T-helper 2 cell treated with Interferon-gamma antibody and Interleukin-4, amounts not matched to agents 5 μg/mL and 100 μg/mL, for 36 hours (primary cell): ENCODE results near the gene DAB2IP.

ENCODE experiments used
- DNase-seq: peaks from one replicate; pipeline ENCODE4 v3.0.0; 2021; ENCODE audit warnings: low spot score
- H3K27ac Mint-ChIP-seq: one replicate; pipeline ENCODE4 v1.8.0; 2021; ENCODE audit warnings: mild to moderate bottlenecking, mixed read lengths
- H3K27me3 Mint-ChIP-seq: one replicate; pipeline ENCODE4 v1.8.0; 2021; ENCODE audit warnings: low read depth, mixed read lengths
- H3K36me3 Mint-ChIP-seq: one replicate; pipeline ENCODE4 v1.8.0; 2021; ENCODE audit warnings: low read depth, mixed read lengths
- H3K4me1 Mint-ChIP-seq: one replicate; pipeline ENCODE4 v1.8.0; 2021; ENCODE audit warnings: low read depth, mixed read lengths
- H3K4me3 Mint-ChIP-seq: one replicate; pipeline ENCODE4 v1.8.0; 2022; ENCODE audit warnings: mild to moderate bottlenecking, moderate library complexity, mixed read lengths
- H3K9me3 Mint-ChIP-seq: one replicate; pipeline ENCODE4 v1.8.0; 2021; ENCODE audit warnings: mixed read lengths

The DAB2IP gene

DNA sequence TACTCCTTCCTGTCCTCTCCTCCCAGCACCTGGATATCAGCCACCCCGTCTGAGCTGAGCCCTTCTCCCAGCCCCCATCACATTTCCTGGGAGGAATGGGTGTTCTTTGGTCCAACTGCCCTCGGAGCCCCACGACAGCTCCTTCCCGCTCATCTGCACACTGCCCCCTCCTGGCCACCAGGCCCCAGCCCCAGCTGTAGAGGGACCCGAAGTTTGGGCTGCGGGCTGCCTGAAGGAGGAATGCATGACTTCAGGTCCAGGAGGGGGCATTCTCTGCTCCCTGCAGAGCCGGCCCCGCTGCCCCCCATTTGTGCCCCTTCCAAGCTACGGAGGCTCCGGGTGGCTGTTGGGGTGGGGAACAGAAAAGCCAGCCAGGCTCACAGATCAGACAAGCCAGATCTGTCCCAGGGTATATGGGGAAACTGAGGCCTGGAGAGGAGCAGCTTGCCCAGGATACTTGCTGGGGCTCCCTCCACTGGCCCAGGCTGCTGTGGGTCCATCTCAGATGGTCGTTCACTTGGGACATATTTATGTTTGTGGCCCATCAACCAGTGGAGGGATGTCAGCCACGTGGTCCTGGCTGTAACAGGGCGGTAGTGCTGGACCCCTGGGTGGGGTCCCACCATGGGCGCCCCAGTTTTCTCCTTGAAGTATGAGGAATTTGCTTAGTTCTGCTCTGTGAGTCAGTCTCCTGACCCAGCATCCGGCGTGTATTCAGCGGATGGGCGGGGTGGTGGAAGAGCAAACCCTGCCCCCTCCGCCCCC, 33.1 kb downstream of the DAB2IP start:
- H3K4me3 Mint-ChIP-seq: no peak overlapping the region
- no peaks in the 10 kb centered on the region for H3K4me1 Mint-ChIP-seq
- no peak for DNase-seq
- no peaks in the 10 kb centered on the region for H3K36me3 Mint-ChIP-seq
- H3K27me3 Mint-ChIP-seq: no peaks in the 10 kb centered on the region
- no peaks in the 10 kb centered on the region for H3K9me3 Mint-ChIP-seq
- no peak overlapping the region for H3K27ac Mint-ChIP-seq

DNA sequence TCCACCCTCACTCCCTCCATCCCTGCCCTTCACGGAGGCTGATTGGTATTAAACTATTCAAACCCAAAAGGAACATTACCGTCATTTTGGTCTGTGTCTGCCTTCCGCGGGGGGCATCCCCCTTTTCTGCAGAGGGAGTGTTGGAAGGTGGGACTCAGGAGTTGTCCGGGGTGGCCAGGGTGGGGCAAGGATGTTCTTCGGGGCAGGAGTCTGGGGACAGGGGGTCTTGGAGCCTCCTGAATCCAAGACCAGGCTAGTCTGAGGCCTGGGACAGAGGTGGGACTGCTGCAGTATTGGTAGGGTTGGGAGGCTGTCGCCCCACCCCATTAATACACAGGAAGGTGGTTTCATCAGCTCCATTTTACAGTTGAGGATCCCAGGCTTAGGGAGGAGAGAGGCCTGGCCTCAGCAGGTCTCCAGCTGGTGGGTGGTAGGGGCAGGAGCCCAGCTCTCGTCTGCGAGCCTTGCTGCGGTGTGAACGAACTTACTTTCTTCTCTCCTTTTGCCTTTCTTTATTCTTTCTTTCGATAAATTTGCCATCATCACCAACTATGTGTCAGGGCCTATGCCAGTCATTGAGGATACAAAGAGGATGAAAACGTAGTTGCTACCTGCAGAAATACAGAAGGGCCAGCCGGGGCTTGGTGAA, 33.8 kb downstream of the DAB2IP start:
- Mint-ChIP-seq H3K4me1 (no peaks in the 10 kb centered on the region), H3K27me3 (no peaks in the 10 kb centered on the region), H3K27ac (no peak overlapping the region), H3K4me3 (no peak overlapping the region), H3K9me3 (no peaks in the 10 kb centered on the region), H3K36me3 (no peaks in the 10 kb centered on the region)
- DNase-seq: no peak

DNA sequence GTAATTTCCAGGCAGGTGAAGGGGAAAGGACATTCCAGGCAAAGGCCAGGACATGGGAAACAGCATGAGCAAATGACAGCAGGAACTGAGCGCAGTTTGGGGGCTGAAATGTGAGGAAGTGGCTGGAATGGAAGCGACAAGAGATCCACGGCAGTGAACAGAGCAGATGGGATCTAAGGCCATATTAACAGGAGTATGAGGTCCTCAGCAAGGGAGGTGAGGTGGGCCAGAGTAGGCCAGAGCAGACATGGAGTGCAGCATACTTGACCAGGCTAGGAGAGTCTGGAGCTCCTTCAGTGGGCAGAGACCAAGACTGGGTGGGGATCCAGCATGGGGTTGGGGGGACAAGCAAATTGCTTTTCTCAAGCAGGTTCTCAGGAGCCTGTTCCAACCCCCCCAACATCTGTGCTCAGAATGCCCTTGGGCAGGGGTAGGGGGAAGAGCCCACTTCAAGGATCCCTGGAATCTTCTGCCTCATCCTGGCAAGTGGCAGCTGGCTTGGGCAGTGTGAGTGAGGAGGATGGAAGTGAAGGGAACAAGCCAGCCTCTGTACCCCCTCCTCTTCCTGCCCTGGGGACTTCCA, 34.5 kb downstream of the DAB2IP start:
- Mint-ChIP-seq H3K9me3 (no peaks in the 10 kb centered on the region), H3K4me1 (no peaks in the 10 kb centered on the region), H3K27me3 (no peaks in the 10 kb centered on the region), H3K4me3 (no peak overlapping the region), H3K27ac (no peak overlapping the region), H3K36me3 (no peaks in the 10 kb centered on the region)
- no peak for DNase-seq

DNA sequence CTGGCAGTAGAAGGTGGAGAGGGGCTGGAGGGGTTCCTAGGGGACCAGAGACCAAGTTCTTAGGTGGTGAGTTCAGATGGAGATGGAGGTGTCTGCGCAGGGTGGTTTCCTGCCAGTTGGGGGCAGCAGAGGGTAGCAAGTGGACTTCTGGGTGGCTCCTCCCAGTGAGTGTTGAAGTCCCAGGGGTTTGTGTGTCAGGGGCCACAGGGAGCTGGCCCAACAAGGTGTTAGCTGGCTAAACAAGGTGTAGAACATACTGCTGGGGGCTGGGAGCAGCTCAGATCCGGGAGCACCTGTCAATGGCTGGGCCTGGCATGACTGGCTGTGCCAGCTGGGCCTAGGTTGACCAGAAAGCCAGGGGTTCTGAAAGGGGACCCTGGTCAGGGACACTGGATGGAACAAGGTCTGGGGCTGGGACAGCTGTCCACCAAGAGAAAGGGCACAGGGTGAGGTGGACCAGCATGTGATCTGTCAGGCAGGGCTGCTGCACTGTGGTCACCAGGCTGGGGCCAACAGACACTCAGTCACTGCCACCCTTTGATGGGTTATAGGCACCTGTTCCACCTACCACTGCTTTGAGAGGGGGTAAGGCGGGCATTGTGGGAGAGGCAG, 35.6 kb downstream of the DAB2IP start:
- H3K9me3 Mint-ChIP-seq: no peaks in the 10 kb centered on the region
- peaks cover under 1% of the 10 kb centered on the region for H3K27me3 Mint-ChIP-seq
- H3K27ac Mint-ChIP-seq: no peak overlapping the region
- H3K4me1 Mint-ChIP-seq: no peaks in the 10 kb centered on the region
- H3K4me3 Mint-ChIP-seq: no peak overlapping the region
- H3K36me3 Mint-ChIP-seq: no peaks in the 10 kb centered on the region
- peak; percentile 41 for DNase-seq

DNA sequence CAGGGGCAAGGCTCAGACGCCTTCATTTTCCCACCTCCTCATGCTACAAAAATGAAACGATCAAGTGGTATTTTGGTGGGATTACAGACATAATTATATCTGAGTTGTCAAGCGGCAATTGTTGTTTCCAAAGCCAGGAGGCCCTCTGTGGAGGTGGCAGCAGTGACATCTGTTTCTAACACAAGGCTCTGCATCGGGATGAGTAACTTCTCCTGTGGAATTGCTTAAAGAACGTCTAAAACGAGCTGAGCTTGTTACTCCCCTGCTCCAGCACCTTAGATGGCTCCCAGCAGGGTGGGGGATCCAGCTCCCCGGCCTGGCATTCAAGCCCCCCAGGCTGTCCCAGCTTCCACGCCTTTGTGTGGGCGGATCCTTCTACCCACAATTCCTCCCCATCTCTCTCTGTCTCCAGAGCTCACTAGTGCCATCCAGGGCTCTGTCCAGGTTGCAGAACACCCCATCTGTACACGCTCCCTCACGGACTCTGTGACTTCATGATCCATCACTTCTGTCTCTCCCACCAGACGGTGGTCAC, 36.8 kb downstream of the DAB2IP start:
- Mint-ChIP-seq H3K27me3 (peaks cover 4% of the 10 kb centered on the region), H3K9me3 (no peaks in the 10 kb centered on the region), H3K4me3 (no peak overlapping the region), H3K4me1 (no peaks in the 10 kb centered on the region), H3K36me3 (no peaks in the 10 kb centered on the region), H3K27ac (no peak overlapping the region)
- no peak for DNase-seq

DNA sequence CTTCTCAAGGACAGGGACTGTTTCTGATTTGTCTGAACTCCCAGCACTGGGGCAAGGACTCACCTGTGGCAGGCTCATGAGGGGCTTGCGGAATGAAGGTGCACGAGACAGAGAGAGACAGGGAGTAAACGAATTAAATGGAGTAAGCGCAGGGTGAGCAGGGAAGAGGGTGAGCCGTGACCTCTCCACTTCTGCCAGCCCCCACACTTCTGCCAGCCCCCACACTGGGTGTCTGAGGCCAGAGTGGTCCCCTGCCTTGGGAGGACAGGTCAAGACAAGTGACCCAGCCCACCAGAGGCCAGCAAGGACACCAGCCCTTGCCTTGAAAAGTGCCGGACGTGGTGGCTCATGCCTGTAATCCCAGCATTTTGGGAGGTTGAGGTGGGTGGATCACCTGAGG, 37.2 kb downstream of the DAB2IP start:
- Mint-ChIP-seq H3K27ac (no peak overlapping the region), H3K4me3 (no peak overlapping the region)

DNA sequence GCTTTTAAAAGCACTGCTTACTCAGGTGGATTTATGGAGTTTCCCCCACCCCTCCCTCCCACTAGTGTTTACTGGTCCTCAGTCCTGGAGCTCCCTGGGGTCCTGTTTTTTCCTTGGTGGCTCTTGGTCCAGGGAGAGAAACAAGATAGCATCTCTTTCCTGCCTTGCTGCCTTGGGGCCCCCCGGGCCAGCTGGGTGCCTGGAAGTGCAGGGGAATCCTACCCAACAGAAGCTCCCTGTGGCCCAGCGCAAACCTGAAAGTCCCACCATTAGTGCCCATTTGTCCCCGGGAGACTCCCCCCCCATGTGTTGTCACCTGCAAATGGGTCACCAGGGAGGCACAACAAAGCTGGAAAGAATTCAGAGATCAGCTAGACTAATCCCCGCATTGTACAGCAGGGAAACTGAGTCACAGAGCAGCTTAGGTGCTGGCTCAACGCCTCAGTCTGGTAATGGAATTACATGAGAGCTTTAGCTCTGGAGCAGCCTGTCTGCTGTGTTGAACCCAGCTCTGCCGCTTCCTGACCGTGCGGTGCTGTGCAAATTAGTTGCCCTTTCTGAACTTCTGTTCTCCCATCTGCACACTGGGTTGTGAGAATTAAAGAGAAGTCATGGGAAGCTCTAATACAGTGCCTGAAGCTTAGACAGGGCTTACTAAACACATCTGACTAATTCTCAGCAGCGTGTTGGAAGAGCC, 38.2 kb downstream of the DAB2IP start:
- H3K36me3 Mint-ChIP-seq: no peaks in the 10 kb centered on the region
- no peak overlapping the region for H3K27ac Mint-ChIP-seq
- no peak overlapping the region for H3K4me3 Mint-ChIP-seq
- DNase-seq: no peak
- no peaks in the 10 kb centered on the region for H3K4me1 Mint-ChIP-seq
- H3K27me3 Mint-ChIP-seq: peaks cover 5% of the 10 kb centered on the region
- H3K9me3 Mint-ChIP-seq: no peaks in the 10 kb centered on the region

More for the DNA sequence above, 37.2 kb downstream of the DAB2IP start:
- Mint-ChIP-seq H3K9me3 (no peaks in the 10 kb centered on the region), H3K27me3 (peaks cover 5% of the 10 kb centered on the region), H3K36me3 (no peaks in the 10 kb centered on the region), H3K4me1 (no peaks in the 10 kb centered on the region)
- no peak for DNase-seq

DNA sequence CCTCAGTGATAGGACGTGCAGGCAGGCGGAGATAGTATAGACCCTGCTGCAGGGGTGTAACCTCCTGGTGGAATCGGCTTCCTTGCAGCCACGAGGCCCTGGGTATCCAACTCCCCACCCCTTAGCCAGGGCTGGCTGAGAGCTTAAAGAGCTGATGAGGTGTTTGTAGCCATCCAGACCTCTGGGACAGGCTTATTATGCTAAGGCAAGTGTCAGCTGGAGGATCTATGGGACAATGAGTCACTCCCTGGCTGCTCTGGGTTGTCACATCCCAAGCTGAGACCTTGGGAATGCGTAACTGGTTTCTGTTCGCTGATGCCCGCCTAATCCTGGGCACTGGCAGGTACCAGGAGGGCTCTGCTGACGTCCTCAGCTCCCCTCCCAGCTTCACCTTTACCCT, 38.9 kb downstream of the DAB2IP start:
- Mint-ChIP-seq H3K36me3 (no peaks in the 10 kb centered on the region), H3K9me3 (no peaks in the 10 kb centered on the region), H3K27me3 (peaks cover 7% of the 10 kb centered on the region), H3K4me3 (no peak overlapping the region), H3K4me1 (no peaks in the 10 kb centered on the region), H3K27ac (no peak overlapping the region)
- no peak for DNase-seq

DNA sequence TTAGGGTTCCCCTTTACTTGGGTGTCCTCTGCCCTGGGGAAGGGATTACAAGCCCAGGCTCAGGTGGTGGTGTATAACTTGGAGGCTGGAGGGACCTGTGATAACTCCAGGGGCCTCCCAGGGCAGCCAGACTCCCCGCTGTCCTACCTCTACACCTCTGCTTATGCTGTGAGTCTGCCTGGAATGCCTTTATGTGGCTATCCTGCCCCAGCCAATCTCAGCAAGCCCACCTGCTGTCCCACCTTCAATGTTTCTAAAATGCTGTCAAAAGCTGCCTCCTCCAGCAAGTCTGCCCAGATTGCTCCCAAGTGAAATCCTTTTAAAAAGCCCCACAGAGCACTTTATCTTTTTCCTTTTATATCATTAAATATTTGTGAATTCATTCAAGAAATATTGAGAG, 39.3 kb downstream of the DAB2IP start:
- peaks cover 7% of the 10 kb centered on the region for H3K27me3 Mint-ChIP-seq
- no peak overlapping the region for H3K27ac Mint-ChIP-seq
- H3K36me3 Mint-ChIP-seq: no peaks in the 10 kb centered on the region
- DNase-seq: no peak
- no peak overlapping the region for H3K4me3 Mint-ChIP-seq
- no peaks in the 10 kb centered on the region for H3K9me3 Mint-ChIP-seq
- no peaks in the 10 kb centered on the region for H3K4me1 Mint-ChIP-seq

DNA sequence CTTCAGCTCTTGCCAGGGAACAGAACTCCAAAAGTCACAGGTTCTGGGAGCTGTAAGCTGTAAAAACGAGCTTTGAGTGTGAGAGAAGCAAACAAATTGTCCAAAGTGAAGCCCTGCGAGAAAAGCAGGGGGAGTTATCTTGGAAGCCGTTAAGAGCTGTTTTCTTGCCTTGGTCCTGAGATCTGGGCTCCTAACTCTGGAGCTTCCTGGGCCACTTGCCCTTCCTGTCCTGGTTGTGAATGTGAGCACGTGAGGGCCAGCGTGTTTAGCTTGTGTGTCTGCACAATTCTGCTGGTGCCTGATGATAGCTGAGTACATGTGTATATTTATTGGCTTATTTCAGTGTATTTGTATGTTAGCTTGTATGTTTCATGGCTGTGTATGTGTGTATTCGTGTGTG, 40.5 kb downstream of the DAB2IP start:
- Mint-ChIP-seq H3K4me3 (no peak overlapping the region), H3K9me3 (no peaks in the 10 kb centered on the region), H3K27ac (no peak overlapping the region), H3K27me3 (peaks cover 11% of the 10 kb centered on the region), H3K36me3 (no peaks in the 10 kb centered on the region), H3K4me1 (peaks cover 1% of the 10 kb centered on the region)
- no peak for DNase-seq

DNA sequence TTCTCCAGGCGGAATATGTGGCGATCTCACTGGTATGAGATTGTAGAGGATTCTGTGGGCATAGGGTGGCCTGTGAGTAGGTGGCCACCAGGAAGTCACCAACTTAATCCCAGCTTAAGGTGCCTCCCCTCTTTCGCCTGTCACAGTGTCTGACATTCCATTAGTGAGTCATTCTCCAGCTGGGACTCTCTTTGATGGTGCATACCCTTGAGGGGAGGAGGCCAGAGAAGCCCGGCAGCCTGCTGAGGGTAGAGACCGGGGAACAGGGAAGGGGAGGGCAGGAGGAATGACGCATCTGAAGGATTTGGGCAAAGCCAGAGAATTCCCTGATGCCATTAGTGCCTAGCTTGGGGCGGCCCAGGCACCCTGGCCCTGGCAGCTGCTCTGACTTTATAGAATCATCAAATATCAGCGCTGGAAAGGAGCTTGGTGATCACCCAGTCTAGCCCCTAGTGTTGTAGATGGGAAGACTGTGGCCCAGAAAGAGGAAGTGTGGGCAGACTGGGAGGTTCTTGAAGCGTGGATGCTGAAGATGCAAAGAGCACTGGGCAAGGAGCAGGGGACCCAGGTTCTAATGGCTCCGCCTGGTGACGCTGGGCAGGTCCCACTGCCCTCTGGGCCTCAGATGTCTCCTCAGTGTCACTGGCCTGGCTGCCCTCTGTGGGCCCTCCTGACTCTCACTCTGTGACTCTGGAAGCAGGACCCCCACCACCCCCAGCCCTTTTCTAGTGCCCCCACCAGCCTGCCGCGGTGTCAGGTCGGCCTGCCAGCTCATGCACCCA, 41.4 kb downstream of the DAB2IP start:
- no peak for DNase-seq
- Mint-ChIP-seq H3K4me3 (no peak overlapping the region), H3K9me3 (no peaks in the 10 kb centered on the region), H3K36me3 (no peaks in the 10 kb centered on the region), H3K27me3 (peaks cover 21% of the 10 kb centered on the region), H3K4me1 (peaks cover 6% of the 10 kb centered on the region), H3K27ac (no peak overlapping the region)

DNA sequence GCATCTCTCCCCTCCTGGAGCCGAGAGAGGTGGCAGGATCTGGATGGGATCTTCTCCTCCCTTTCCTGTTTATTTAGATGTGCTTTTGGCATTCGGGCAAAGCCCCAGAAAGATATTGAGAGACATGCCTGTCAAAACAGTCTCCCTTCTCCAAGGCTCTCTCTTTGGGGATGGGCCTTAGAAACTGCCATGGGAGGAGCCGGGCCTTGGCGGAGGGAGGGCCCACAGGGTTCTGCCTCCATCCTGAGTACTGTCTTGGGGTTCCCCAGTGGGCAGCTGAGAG, 41.9 kb downstream of the DAB2IP start:
- H3K9me3 Mint-ChIP-seq: no peaks in the 10 kb centered on the region
- H3K4me3 Mint-ChIP-seq: no peak overlapping the region
- DNase-seq: no peak
- H3K4me1 Mint-ChIP-seq: peaks cover 8% of the 10 kb centered on the region
- H3K36me3 Mint-ChIP-seq: no peaks in the 10 kb centered on the region
- H3K27ac Mint-ChIP-seq: no peak overlapping the region
- peaks cover 26% of the 10 kb centered on the region for H3K27me3 Mint-ChIP-seq

DNA sequence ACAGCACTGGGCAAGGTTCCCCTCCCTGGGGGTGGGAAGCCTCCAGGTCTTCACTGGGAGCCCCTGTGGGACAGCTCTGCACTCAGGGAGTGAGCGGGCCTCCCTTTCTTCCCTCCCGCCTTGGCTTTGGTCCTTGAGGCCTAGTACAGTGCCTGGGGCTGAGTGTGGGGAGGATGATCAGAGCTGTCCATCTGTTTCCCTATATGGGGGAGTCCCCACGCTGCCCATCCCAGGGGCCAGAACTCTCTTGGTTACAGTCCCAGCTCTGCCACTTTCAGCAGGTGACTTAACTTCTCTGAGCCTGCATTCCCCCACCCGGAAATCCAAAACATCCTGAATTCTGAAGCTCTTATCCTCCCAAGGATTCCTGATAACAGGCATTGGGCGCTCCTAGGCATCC, 42.6 kb downstream of the DAB2IP start:
- no peaks in the 10 kb centered on the region for H3K9me3 Mint-ChIP-seq
- peaks cover 8% of the 10 kb centered on the region for H3K4me1 Mint-ChIP-seq
- no peak overlapping the region for H3K4me3 Mint-ChIP-seq
- peaks cover 29% of the 10 kb centered on the region for H3K27me3 Mint-ChIP-seq
- no peak for DNase-seq
- no peak overlapping the region for H3K27ac Mint-ChIP-seq
- no peaks in the 10 kb centered on the region for H3K36me3 Mint-ChIP-seq
